ENCODE results near the gene SMAP1. TPM values are rescaled to one million over a fixed set of nuclear protein-coding genes. Genes with fewer than 3 reads are reported as not detected.

SMAP1 gene
- total RNA-seq, 1 experiment from 2014 or later, result 25.0 TPM

DNA sequence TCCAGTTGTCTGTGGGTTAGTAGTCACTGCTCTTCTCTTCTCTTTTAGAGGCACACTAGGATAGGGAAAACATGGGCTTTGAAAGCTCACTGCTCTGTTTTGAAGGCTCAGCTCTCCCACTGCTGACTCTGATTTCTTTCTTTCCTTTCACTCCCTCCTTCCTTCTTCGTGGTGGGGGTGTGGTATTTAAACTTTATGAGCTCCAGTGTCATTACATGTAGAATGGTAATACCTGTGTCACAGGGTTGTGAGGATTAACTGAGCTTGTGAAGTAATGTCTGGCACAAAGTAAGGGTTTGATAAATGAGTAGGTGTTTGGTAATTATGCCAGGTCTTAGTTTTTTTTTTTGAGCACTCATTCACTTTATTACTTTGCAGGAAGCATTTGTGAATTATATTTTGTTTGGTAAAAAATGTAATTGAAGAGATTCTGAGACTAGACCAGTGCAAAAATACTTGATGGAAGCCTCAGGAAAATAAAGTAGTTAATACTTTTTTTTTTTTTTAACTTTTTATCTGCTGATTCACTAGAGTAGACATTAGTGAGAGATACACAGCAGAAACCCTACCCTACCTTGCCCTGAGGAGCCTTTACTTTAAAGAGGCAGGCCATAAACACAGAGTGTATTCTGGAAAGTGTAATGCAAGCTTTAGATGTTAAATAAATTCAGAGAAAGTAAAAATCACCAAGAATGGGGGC, 17.3 kb downstream of the SMAP1 start:
- DNase-seq (ENCODE audit: low read depth), result no peak

DNA sequence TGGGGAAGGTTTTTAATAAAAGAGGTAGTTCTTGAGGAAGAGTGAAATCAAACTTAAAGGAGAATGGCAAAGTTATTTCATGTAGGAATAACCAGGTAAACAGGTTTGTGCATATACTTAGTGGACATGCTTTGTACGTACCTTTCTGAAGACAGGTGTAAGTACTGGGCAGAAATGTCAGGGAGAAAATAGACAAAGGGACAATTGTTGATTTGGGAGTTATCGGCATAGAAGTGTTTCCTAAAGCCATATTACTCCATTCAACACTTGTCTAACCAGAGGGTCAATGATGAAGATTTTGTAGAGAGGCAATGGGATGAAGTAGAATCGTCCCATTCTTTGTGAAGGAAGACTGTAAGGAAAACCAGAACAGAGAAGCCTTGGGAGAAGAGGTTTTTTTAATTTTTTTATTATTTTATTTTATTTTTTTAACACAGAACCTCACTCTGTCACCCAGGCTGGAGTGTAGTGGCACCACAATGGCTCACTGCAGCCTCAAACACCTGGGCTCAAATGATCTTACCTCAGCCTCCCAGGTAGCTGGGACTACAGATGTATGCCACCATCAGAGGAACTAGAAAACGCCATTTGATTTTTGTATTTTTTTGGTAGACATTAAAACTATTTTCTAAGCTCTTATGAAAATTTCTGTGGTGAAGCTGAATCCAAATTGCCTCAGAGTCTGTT, 18.0 kb downstream of the SMAP1 start:
- no peak for DNase-seq (ENCODE audit: low read depth)

DNA sequence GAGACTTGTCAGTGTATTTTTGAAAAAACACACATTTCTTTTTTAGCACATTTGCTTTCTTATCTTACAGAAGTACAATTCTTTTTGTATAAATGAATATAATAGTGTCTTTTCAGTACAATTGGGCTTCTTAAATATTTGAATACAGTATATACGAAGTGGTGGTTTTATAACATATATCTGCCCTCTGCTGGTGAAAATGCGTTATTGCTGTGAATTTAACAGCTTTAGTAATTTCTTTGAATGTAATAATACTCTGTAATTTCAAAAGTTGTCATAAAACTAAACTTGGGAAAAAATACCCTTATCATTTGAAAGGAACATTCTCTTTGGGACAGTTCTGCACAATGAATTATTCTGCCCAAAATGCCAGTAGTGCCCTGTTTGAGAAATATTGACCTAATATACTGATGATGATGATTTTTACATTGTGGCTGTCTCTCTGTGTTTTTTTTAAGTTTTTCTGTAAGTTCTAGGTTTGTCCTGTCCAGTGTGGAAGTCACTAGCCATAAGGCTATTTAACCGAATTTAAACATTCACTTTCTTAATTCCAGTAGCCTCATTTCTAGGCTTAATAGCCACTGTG, 19.0 kb downstream of the SMAP1 start:
- DNase-seq (ENCODE audit: low read depth), result peak; percentile 33

DNA sequence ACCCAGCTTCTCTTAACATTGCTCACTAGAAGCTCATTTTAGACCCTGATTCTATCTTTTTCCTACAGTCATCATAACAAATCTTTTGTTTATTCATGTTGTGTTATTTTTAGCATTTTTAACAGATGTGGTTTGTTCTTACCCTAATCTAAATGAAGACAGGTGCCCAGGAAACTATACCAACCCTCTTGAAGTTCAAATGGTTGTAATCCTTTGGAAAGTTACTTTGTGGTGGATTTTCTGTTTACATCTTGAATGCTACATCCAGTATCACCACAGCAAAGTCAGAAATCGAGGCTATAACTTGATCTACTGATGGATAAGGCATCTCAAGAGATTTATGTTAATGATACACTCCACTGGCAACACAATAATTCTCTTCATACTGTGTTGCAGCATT, 26.2 kb downstream of the SMAP1 start:
- no peak for DNase-seq (ENCODE audit: low read depth)

DNA sequence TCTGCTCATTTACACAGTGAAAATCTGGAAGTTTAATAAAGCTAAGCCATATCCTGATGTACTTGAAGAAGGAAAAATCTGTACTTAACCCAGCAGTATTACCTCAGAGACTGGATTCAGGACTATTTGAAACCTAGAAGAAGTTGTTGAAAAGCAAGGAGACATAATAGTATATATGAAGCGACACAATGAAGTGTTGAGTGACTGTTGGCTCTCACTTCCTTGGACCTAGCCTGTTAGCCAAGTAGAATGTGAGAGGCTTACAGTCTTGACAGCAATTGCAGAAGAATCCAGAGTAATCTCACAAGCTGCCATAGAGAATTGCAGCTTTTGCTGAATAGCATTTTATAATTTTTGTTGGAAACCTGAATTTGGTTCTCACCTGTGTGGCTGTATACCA, 26.7 kb downstream of the SMAP1 start:
- no peak for DNase-seq (ENCODE audit: low read depth)

DNA sequence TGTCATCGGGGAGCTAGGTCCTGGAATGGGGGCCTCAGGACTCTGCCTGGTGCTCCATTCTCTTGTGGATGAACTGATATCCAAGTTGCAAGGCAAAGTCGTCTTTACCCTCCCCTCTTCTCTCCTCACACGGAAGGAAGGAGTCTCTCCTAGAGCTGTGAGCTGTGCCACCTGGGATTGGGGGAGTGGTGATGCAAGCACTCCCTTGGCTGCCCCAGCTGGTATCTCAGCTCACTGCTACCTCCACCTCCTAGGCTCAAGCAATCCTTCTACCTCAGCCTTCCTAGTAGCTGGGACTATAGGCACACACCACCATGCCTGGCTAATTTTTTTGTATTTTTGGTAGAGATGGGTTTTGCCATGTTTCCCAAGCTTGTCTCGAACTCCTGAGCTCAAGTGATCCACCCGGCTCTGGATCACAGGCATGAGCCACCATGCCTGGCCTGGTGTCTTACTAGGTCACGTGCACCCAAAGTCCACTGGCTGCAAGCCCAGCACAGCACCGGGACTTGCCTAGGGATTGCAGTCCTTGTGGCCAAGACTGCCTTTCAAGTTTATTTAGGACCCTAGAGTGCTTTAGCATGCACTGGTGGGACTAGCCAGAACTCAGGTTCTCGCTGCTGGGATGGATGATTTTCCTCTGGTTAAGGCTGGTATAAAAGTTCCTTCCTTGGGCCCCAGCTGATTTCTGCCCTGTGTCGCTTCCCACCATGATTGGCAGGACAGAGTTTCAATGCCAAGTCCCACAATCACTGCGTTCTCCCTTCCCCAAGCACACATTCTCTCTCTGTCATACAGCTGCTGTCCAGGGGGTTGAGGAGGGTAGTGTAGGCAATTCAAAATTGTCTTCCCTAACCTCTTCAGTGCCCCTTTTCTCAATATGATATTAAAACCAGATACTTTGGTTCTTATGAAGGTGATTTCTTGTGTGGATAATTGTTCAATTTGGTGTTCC, 33.5 kb downstream of the SMAP1 start:
- no peak for DNase-seq (ENCODE audit: low read depth)

DNA sequence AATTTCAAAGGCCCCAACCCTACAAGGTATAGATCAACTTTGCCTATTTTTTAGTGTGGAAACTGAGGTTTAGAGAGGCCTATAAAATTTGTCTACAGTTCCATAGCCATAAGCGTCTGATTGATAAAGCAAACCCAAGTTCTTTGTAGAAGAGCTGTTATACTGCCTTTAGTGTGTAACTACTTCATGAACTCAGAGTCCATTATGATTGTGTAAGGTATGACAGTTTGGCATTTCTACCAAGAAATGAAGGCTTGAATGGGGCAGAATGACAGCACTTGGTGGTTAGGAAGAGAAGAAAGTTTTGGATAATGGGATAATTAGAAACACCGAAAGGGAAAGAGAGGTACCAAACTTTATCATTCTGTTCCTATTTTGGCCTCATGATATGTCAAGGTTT, 38.1 kb downstream of the SMAP1 start:
- no peak for DNase-seq (ENCODE audit: low read depth)

DNA sequence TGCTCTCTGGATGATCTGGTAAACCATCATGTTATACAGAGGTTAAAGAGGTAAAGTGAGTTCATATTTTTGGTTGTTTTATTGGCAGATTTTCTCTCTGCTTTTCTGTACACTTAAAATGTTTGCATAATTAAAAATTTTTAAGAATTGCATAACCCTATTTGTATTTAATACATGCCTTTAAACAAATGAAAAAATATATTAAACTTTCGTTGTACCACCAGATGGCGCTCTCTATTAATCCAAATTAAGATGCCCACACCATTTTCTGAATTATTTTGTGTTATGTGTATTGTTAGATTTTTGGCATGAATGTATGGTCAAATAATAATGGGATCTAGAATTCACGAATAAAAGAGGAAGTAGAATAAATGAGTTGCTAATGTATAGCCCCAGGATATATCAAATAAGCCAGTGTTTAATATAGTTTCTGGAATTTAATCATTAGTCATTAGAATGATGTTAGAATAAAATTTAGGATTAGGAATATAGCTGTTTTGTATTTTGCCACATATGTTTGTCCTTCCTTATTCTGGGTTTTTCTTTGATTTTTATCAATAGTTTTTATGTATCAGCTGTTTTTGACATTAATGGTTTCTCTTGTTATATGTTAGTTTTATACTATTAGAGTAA, 38.9 kb downstream of the SMAP1 start:
- peak; percentile 28 for DNase-seq (ENCODE audit: low read depth)

DNA sequence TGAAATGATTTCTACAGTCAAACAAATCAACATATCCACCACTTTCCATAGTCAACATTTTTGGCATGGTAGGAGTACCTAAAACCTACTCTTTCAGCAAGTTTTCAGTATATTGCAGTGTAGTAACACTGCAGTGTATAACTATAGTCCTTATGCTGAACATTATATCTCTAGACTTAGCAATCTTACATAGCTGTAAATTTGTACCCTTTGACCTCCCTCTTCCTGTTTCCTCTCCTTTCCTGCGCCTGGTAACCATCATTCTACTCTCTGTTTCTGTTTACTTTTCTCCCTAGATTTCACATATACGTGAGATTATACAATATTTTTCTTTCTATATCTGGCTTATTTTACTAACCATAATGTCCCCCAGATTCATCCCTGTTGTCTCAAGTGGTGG, 40.2 kb downstream of the SMAP1 start:
- DNase-seq (ENCODE audit: low read depth), result no peak

DNA sequence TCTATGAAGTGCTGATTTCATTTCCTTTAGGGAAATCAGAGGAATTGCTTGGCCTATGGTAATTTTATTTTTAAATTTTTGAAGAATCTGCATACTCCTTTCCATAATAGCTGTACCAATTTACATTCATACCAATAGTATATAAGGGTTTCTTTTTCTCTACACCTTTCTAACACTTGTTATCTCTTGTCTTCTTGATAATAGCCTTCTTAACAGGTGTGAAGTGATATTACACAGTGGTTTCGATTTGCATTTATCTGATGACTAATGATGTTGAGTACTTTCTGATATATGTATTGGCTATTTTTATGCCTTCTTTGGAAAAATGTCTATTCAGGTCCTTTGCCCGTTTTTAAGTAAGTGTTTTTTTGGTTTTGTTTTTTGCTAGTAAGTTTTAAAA, 40.8 kb downstream of the SMAP1 start:
- DNase-seq (ENCODE audit: low read depth), result no peak

DNA sequence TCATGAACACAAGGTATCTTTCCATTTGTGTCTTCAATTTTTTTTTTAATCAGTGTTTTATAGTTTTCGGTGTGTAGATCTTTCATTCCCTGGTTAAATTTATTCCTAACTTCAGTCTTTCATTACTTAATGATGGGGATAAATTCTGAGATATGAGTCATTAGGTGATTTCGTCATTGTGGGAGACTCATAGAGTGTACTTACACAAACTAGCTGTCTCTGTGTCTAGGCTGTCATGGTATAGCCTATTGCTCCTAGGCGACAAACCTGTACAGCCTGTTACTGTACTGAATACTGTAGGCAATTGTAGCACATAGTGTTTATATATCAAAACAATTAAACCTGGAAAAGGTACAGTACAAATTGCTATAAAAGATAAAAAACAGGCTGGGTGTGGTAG, 42.1 kb downstream of the SMAP1 start:
- peak; percentile 44 for DNase-seq (ENCODE audit: low read depth)

DNA sequence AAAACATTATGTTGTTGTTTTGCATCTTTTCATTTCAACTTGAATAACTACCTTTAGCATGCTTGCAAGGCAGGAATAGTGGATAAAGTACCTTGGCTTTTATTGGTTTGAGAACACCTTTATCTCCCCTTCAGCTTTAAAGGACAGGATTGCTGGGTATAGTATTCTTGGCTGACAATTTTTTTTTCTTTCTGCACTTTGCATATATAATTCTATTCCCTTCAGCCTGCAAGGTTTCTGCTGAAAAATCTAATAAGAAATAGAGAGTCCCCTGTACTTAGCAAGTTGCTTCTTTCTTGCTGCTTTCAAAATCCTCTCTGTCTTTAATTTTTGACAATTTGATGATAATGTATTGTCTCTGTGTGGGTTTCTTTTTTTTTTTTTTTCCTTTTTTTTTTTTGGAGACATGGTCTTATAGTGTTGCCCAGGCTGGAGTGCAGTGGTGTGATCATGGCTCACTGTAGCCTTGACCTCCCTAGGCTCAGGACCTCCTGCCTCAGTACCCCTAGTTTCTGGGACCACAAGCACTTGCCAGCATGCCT, 47.1 kb downstream of the SMAP1 start:
- no peak for DNase-seq (ENCODE audit: low read depth)

DNA sequence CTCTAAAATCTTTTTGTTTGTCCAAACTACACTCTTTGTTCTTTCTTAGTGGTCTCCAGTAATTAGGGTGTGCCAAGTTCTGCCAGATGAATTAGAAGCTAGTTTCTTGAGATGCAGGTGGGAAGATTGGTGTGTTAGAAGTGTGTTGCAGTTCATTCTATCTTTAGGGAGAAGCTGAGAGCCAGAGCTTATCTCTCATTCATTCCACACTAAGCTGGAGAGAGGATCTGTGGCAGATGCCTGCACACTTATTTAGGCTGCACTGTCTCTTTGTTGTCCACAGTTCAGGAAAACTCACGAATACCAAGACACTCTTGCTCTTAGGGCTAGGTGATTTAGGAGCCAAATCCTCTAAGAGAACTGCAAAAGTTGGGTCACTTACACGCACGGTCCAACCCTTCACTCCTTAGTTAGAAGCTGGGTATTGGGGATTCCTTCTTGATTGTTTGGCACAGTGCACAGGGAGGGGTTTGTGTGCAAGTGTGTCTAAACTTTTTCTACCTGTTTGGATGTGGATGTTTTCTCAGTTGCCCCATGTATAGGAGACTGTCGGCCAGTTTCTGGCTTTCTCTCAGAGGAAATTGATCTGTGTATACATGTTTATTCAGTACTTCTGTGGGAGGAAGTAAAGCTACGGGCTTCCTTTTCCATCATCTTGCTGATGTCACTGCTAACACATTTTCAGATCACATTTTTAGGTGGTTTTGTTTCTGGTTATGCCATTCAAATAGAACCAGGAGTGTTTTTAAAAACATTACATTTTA, 49.5 kb downstream of the SMAP1 start:
- DNase-seq (ENCODE audit: low read depth), result no peak

DNA sequence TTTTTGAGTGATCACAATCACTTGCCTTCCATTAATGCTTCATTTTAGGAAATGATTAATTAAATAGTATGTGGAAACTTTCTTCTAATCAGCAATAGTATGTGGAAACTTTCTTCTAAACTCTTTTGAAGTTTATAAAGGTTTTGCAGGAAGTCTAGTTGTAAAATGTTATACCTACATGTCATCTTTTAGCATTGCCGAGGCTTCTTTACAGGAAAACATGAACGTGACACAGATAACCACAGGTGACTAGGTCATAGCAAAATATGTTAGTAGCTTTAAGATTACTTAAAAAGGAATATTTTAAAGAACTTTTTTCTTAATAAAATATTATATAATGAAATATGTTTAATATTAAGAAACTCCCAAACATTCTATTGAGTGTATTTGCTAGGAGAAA, 56.8 kb downstream of the SMAP1 start:
- no peak for DNase-seq (ENCODE audit: low read depth)

DNA sequence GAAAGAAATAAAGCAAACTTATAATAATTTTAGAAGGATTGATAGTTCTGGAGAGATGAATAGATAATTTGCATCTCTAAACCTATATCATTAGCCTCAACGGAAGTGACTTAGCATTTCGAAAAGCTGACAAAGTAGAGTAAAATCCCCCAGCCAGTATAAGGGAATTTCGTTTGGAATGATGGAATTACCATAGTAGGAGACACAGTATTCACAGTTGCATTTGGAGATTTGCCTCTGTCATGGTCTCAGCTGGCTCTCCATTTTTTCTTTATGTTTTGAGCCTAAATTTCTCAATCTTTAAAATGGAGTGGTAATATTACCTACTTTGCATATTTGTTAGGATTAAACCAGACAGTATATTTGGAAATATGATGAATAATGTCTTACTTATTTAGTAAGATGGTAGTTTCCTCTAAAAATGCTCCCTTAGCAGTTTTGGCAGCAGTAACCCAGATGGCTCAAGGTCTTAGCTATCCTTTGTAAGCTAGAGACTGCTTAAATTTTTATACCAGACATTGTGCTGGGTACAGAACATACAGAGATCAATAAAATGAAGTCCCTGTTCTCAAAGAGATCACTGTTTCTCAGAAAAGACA, 58.2 kb downstream of the SMAP1 start:
- no peak for DNase-seq (ENCODE audit: low read depth)

DNA sequence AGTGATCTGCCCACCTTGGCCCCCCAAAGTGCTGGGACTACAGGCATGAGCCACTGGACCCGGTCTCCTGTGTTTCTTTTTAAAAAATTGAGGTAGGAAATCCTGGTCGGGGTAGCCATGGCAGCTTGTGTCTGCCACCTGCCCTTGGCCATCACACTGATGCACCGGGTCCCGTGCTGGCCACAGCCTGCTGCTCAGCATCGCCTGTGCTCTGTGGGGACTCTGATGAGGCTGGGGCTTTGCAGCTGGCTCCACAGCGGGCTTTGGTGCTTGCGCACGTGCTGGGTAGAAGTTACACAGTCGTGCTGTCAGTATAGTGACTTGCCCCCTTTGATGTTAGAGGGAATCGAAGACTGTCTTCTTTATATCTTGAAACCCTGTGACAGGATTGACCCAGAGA, 66.7 kb downstream of the SMAP1 start:
- no peak for DNase-seq (ENCODE audit: low read depth)

DNA sequence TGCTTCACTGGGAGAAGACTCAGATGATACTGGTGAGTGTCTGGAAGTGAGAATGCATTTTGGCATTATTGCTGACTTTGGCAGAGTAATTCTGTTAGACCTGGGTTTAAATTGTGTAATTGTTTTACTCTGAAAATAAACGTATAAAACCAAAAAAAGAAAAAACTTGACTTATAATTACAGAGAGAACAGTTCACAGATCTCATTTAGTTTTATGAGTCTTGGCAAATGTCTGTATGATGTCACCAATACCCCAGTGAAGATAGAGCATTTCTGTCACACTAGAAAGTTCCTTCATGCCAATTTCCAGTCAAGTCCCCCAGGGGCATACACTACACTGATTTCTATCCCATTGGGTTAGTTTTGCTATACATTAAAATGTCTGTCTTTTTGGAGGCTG, 67.3 kb downstream of the SMAP1 start:
- DNase-seq (ENCODE audit: low read depth), result no peak

DNA sequence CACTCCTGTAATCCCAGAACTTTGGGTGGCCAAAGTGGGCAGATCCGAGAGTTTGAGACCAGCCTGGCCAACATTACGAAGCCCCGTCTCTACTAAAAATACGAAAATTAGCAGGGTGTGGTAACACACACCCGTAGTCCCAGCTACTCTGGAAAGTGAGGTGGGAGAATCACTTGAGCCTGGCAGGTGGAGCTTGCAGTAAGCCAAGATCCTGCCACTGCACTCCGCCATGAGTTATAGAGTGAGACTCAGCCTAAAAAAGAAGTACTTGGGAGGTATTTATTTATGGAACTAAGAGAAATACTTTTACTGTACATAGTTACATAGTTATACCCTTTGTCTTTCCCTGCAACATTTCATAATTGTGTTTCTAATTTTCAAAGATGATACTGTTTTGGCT, 67.8 kb downstream of the SMAP1 start:
- DNase-seq (ENCODE audit: low read depth), result no peak

DNA sequence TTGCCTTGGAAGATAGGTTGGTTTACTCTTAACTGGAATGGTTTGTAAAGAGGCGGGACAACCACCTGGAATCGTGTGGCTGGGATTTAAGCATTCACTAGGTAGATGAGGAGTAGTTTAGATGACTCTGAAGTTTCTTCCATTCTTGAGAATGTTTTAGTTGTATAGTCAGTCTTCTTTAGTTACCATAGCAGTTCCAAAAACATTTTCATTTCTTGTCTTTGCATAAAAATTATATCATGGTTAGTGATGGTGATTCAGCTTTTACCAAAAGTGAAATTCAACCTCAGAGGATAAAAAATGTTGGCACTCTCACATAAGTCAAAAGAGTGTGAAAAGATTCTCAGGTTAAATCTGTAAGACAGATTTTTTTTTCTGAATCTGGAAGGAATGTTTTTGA, 70.3 kb downstream of the SMAP1 start:
- DNase-seq (ENCODE audit: low read depth), result no peak

DNA sequence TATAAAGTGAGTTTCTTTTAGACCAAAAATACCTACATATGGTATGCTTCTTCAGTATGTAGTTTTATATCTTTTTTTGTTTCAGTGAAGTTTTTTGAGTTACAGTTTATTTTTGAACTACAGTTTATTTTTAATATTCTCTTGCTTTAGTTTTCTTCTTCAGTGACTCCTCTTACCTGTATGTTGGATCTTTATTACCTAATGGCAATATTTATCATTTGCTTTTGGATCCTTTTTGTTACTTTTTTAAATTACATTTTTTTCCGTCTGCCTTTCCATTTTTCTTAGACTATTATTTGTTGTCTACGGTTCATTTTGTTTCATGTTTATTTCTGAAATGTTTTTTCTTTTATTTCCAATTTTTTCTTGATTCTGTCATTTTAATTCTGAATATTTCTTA, 71.9 kb downstream of the SMAP1 start:
- DNase-seq (ENCODE audit: low read depth), result no peak
